ENCODE data around the gene FBXO28. TPM values are rescaled to one million over a fixed set of nuclear protein-coding genes. Genes with fewer than 3 reads are reported as not detected.

Gene FBXO28
- total RNA-seq, 1 donor: 41.5 TPM

DNA sequence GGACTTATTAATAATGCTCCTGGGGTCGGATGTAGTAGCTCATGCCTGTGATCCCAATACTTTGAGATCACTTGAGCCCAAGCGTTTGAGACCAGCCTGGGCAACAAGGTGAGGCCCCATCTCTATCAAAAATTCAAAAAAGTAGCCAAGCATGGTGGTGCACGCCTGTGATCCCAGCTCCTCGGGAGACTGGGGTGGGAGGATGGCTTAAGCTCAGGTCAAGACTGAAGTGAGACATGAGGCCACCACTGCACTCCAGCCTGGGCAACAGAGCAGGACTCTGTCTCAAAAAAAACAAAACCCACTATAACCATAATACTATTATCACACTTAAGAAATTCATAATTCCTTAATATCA lies 67.5 kb downstream of the FBXO28 start:
- DNase-seq (ENCODE audit: low read depth): no peak
- TF ChIP-seq, protein P1, sequence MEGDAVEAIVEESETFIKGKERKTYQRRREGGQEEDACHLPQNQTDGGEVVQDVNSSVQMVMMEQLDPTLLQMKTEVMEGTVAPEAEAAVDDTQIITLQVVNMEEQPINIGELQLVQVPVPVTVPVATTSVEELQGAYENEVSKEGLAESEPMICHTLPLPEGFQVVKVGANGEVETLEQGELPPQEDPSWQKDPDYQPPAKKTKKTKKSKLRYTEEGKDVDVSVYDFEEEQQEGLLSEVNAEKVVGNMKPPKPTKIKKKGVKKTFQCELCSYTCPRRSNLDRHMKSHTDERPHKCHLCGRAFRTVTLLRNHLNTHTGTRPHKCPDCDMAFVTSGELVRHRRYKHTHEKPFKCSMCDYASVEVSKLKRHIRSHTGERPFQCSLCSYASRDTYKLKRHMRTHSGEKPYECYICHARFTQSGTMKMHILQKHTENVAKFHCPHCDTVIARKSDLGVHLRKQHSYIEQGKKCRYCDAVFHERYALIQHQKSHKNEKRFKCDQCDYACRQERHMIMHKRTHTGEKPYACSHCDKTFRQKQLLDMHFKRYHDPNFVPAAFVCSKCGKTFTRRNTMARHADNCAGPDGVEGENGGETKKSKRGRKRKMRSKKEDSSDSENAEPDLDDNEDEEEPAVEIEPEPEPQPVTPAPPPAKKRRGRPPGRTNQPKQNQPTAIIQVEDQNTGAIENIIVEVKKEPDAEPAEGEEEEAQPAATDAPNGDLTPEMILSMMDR (IDR thresholded peaks at IDR 0.05; ENCODE audit: insufficient read depth, low read depth, low read length): no peak
- H3K4me3 ChIP-seq (ENCODE audit: low read depth, low read length): no peak overlapping the region

DNA sequence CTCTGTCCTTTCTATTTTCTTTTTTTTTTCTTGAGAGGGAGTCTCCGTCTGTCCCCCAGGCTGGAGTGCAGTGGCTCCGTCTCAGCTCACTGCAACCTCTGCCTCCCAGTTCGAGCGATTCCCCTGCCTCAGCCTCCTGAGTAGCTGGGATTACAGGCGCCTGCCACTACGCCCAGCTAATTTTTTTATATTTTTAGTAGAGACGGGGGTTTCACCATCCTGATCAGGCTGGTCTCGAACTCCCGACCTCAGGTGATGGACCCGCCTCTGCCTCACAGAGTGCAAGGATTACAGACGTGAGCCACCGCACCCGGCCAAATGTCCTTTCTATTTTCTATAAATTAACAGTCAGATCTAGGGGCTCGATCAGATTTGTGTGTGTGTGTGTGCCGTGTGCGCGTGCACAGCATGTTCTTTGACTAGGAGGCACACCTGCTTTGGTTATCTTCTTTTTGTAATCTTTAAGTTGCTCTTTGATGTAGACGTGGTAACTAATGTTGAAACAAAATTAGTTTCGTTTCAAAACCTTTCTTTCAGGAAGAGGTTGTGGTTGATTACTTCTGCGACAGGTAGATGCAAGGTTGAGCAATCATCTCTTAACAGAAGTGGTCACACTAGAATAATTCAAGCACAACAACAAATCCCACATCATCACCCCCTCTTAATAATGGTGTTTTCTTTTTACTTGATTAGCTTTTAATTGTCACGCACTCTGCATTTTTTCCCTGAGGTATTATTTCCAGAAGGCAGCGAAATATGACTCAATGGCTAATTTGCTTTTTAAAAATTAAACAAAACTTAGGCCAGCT lies 68.3 kb downstream of the FBXO28 start:
- no peak for DNase-seq (ENCODE audit: low read depth)
- H3K4me3 ChIP-seq (ENCODE audit: low read depth, low read length): peak overlapping the region; percentile 75

DNA sequence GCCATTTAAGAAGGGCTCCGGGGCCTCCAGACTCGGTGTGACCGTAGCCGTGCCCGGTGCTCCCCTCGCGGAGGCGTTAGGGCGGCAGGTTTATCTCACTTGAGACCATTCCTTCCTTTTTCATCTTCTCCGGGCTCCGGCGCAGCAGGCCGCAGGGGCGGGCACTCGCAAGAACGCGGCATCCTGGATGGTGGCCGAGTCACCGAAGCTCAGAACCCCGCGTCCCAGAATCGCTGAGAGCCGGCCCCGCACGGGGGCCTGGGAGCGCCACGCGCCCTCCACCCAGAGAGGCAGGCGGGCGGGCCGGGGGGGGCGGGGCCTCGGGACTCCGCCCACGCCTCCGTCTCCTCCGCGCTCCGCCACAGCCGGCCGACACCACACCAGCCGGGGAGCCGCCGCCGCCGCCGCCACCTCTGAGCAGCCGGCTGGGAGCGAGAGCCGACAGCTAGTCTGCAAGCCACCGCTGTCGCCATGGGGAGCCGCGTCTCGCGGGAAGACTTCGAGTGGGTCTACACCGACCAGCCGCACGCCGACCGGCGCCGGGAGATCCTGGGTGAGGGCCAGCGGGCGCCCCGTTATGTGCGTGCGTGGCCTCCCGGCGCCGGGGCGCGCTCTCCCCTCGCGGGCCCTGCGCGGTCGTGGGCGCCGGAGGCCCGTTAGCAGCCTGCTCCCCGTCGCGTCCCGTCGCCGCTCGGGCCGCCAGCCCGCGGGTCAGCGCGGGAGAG lies 69.1 kb downstream of the FBXO28 start, which contains the start of gene DEGS1:
Gene DEGS1 (plus strand): TSS at position 375 of the 725 bp plus-strand sequence. CDS start 97 bp downstream, at position 472.
- DNase-seq (ENCODE audit: low read depth): peak; percentile 80
- peak within 1 kb of the TSS; percentile 75 for H3K4me3 ChIP-seq (ENCODE audit: low read depth, low read length)
- TF ChIP-seq, protein P1 (IDR thresholded peaks at IDR 0.05; ENCODE audit: insufficient read depth, low read depth, low read length): no peak

More for the DNA sequence above, 68.3 kb downstream of the FBXO28 start:
- TF ChIP-seq, protein P1 (IDR thresholded peaks at IDR 0.05; ENCODE audit: insufficient read depth, low read depth, low read length): no peak

DNA sequence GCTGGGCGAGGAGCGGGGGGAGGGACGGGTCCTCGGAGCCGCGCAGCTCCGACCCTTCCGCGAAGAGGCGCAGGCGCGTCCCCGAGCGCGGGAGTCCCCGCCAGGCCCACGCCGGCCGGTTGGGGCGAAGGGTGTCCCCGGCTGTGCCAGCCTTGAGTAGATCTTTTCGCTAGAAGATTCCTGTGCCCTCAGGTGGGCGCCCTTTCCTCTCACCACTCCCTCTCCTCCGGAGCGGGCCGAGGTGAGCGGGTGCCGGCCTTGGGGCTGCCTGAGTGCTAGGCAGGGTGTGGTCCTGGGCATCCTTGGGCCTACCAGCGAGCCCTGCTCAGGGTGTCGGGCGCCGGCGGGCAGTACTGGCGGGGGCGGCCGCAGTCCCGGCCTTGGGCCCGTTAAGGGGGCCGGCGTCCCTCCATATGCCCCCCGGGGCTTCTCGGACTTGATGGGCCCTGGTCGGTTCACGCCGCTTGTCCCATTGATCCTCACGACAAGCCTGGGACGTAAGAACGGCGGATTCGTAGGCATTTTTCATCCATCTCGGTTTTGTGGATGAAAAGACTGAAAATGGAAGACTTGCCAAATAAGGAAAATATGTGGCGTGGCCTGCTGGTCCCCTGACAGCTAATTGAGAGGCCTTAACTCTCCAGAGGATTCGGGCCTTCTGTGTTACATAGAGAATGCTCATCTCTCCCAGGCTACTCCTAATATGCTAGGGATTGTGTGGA lies 69.8 kb downstream of the FBXO28 start:
- TF ChIP-seq, protein P1 (IDR thresholded peaks at IDR 0.05; ENCODE audit: insufficient read depth, low read depth, low read length): no peak
- DNase-seq (ENCODE audit: low read depth): peak; percentile 70
- H3K4me3 ChIP-seq (ENCODE audit: low read depth, low read length): peak overlapping the region; percentile 75

DNA sequence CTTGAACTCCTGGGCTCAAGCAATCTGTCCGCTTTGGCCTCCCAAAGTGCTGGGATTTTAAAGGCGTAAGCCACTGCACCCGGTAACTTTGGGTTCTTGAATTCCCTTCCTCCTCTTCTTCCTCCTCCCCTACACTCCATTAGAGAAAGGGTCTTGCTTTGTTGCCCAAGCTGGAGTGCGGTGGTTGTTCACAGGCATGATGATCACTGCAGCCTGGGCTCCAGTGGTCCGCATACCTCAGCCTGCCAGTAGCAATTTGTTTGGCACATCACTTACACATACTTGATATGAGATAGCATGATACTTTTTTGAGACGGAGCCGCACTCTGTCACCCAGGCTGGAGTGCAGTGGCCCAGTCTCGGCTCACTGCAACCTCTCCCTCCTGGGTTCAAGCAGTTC lies 71.3 kb downstream of the FBXO28 start:
- no peak for DNase-seq (ENCODE audit: low read depth)
- H3K4me3 ChIP-seq (ENCODE audit: low read depth, low read length): no peak overlapping the region
- TF ChIP-seq, protein P1 (IDR thresholded peaks at IDR 0.05; ENCODE audit: insufficient read depth, low read depth, low read length): no peak

DNA sequence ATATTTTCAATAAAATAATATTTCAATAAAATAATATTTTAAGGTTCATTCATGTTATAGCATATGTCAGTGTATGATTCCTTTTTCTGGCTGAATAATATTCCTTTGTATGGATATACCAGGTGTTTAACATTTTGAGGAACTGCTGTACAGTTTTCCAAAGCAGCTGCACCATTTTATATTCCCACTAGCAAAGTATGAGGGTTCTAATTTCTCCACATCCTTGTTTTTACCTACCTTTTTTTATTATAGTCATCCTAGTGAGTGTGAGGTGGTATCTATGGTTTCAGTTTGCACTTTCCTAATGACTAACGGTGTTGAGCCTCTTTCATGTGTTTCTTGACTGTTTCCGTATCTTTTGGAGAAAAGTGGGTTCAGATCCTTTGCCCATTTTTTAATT lies 74.4 kb downstream of the FBXO28 start:
- DNase-seq (ENCODE audit: low read depth): no peak
- TF ChIP-seq, protein P1 (IDR thresholded peaks at IDR 0.05; ENCODE audit: insufficient read depth, low read depth, low read length): no peak
- no peak overlapping the region for H3K4me3 ChIP-seq (ENCODE audit: low read depth, low read length)
